Thyroid gland (tissue), 4 donors: ENCODE results near the gene ZIC5.

Experiments used
- CTCF ChIP-seq, 6 experiments: fragments of 200-600 bp in 3 of 6; fragments of 450-650 bp in 3 of 6; sonication (generic) in 3 of 6; IDR thresholded peaks; one replicate each; pipeline ENCODE4 v1.5.1; 2016 to 2019; ENCODE audit warnings: antibody characterized with exemption in 6 of 6, mild to moderate bottlenecking in 2 of 6, inconsistent platforms in 1 of 6, moderate library complexity in 1 of 6
- POLR2A ChIP-seq, 2 donors: fragments of 450-650 bp; IDR thresholded peaks; one replicate each; pipeline ENCODE4 v1.6.1; 2017; ENCODE audit warnings: antibody characterized with exemption in 2 of 2, mild to moderate bottlenecking in 2 of 2, moderate library complexity in 1 of 2

DNA sequence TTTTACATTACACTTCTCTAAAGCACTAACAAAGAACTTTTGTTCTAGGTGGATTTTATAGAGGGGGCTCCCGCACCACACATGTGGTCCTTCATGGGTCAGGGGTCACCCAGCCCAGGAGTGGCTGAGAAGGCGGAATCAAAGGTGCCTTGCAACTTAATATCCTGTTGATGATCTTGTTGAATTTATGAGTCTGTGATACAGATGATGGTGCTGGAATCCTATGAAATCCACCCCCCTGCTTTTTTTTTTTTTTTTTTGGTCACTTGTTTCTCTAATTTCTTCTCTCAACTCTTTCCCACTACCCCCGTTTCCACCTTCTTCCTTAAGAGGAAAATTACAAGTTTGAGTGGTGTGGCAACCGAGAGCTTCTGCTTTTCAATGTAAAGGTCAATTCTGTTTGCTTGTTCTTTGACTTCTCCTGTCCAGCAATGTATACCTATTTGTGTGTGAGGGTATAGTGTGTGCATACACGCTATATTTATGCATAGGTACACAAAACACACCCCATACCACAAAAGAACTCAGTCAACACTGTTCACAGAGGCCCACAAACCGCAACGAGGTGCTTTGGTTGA lies 5.9 kb upstream of the ZIC5 start:
- TF ChIP-seq CTCF (IDR thresholded peaks at IDR 0.05) (no peak), POLR2A (IDR thresholded peaks at IDR 0.05) (no peak)
